Activated CD4-positive, CD25-positive, alpha-beta regulatory T cell treated with anti-CD3 and anti-CD28 coated beads, Interleukin-2, amount 50 U/mL, for 24 hours (primary cell): ENCODE measurements around the gene CATSPERZ.
A peak's percentile ranks its signal among the peaks of the same experiment; 100 is the strongest.

ENCODE experiments used
- ATAC-seq, 2 donors: fragments of 150-1000 bp; cut with Tn5 transposase; one replicate each; pipeline ENCODE4 v1.10.0; 2021; ENCODE audit warnings: mild to moderate bottlenecking in 1 of 2, moderate library complexity in 1 of 2

The CATSPERZ gene

GRCh38 chr11:64285885-64286800, 14.0 kb upstream of the CATSPERZ start:
- no peak for ATAC-seq

GRCh38 chr11:64286801-64287159, 13.4 kb upstream of the CATSPERZ start:
- no peak for ATAC-seq

DNA sequence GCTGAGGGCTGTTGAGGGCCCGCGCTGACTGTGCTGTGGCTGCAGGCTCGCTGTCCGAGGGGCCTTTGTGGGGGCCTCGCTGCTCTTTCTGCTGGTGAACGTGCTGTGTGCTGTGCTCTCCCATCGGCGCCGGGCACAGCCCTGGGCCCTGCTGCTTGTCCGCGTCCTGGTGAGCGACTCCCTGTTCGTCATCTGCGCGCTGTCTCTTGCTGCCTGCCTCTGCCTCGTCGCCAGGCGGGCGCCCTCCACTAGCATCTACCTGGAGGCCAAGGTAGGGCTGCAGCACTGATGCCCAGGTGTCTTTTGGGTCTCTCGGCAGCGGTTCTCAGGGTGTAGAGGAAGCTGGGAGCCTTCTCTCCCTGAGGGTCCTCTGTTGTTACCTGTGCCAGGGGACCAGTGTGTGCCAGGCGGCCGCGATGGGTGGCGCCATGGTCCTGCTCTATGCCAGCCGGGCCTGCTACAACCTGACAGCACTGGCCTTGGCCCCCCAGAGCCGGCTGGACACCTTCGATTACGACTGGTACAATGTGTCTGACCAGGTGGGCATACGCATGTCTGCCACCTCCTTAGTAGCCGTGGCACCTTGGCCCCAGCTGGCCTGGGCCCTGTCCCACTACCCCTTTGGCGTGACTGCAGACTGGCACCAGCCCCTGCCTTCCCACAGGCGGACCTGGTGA, 12.3 kb upstream of the CATSPERZ start:
- ATAC-seq: no peak

DNA sequence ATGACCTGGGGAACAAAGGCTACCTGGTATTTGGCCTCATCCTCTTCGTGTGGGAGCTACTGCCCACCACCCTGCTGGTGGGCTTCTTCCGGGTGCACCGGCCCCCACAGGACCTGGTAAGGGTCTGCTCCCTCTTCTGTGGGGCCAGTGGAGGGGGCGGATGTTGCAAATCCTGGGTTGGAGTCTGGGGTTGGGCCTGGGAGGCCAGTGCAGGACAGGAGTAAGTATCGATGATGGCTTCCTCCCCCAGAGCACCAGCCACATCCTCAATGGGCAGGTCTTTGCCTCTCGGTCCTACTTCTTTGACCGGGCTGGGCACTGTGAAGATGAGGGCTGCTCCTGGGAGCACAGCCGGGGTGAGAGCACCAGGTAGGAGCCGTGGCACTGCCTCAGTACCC, 11.8 kb upstream of the CATSPERZ start:
- no peak for ATAC-seq

DNA sequence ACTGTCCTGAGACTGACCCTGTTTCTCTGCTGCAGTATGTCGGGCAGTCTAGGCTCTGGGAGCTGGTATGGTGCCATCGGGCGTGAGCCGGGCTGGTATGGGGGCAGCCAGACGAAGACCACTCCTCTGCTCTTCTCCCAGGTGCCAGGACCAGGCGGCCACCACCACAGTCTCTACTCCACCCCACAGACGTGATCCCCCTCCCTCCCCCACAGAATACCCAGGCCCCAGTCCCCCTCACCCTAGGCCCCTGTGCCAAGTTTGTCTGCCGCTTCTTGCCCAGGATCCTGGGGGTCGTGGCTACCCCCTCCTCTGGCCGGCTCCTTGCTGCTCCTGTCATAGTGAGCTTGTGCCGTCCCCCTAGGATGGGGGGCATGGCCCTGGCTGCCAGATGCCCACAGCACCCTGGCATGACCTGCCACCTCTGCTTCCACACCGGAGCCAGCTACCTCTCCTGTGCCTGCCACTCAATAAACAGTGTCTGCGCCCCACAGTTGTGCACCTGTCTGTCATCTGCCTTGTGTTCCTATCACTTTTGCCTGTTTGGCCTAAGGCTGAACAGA, 11.1 kb upstream of the CATSPERZ start:
- ATAC-seq: no peak

DNA sequence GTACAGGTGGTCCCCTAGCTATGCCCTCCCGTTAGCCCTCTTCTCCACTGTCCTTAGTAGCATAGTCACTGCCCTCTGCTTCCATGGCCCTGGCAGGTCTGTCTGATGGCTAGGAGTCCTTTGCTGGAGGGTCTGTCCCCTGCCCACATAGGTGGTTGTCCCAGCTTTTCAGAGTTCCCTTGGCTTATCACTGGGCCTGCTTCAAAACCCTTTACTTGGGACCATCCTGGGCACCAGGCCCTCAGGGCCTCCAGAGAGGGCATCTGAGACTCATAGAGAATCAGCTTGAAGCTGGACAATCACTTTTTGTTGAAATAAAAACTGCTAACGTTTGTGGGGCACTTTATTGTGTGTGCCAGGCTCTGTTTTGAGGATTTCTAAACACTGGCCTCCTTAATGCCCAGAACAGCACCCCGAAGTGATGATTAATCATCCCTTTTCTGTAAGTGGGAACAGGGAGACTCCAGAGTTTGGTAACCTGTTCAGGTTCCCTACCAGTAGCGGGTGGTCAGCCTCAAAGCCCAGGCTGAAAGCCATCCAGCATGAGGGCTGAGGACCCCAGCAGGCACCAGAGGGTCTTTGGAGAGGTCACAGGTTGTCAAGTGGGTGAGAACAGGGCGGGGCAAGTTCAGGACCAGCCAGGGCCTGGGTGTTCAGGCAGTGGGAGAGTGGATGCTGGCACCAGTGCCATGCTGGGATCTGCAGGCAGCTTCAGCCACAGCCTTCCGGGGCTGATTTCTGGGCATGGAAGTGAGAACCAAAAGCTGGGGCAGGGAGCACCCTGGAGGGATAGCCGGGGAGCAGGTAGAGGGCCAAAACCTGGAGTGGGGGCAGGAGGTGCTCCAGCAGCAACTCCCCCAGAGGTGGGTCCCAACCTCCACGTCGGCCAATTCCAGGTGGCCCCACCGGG, 9.6 kb upstream of the CATSPERZ start:
- ATAC-seq: no peak

- ATAC-seq: no peak
These were observed 8.9 kb upstream of the CATSPERZ start, which contains the start of gene KCNK4 for GRCh38 chr11:64291262-64291751. KCNK4 (plus strand) TSS chr11:64291302; CDS start chr11:64293019, 1,717 bp downstream.

DNA sequence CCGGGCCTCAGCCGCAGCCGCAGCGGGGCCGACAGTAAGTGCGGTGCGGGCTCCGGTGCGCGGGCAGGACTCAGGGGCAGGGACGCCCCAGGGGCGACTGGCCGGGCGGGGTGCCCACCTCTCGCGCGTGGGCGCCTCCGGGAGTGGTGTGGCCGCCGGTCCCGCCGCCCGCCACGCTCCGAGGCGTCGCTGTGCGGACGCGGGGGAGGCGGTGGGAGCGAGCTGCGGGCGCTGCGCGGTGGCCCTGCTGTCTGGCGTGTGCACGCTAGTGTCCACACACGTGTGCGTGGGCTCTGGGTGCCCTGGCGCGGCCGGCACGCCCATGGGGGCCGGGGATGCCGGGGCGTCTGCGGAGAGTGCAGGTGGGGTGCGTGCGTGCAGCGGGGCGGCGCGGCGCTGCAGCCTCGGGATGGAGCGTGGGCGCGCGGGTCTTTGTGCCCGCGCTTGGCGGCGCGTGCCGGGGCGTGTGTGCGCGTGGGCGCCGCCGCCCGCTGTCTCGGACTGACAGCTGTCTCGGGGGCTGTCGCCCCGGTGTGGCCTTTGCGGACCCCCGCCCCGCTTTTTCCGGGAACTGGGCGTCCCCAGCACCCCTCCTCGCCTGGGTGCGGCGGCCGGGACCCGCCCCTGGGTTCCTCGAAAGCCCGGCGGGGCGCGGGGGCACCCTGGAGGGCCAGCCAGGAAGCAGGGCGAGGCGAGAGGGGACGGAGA, 8.3 kb upstream of the CATSPERZ start:
- ATAC-seq: peak; percentile 42 to 57

DNA sequence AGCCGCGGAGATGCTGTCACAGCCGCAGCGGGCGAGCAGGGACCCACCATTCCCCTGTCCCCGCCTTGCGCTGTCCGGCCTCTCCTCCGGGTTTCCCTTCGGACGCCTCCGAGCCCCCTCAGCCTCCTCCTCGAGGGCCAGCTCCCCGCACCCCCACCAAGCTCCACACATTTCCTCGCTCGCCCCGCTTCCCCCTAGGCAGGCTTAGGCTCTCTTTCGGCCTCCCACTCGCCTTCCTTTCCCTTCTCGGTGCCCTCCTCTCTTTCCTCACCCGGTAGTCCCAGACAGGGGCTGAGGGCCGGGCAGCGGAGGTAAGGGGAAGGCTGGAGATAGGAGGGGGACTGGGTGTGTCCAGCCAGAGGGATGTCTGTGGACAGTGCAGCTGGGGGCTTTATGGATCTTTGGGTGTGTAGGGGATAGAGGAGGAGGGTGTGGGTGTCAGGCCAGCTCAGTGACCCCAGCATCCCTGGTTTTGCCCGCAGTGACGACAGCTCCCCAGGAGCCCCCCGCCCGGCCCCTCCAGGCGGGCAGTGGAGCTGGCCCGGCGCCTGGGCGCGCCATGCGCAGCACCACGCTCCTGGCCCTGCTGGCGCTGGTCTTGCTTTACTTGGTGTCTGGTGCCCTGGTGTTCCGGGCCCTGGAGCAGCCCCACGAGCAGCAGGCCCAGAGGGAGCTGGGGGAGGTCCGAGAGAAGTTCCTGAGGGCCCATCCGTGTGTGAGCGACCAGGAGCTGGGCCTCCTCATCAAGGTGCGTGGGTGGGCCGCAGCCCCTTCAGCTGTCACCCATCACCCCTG, 7.5 kb upstream of the CATSPERZ start:
- no peak for ATAC-seq

GRCh38 chr11:64294774-64295173, 5.4 kb upstream of the CATSPERZ start:
- no peak for ATAC-seq

GRCh38 chr11:64295760-64296159, 4.4 kb upstream of the CATSPERZ start:
- ATAC-seq: no peak

DNA sequence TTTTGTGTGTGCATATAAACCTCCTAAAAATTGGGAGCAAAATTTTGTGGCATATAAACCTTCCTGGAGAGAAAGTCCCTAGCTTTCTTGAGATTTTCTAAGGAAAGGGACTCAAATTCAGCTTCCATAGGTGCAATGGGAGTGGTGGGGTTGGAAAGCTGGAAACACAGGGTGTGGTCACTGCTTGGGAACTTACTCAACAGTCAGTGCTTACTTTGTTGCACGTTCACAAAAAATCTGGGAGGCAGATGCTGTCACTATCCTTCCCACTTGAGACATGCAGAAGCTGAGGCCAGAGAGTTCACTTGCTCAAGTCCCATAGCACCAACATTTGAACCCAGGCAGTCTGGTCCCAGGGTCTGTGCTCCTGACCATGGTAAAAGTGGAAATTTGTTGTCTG, 3.9 kb upstream of the CATSPERZ start:
- ATAC-seq: no peak

DNA sequence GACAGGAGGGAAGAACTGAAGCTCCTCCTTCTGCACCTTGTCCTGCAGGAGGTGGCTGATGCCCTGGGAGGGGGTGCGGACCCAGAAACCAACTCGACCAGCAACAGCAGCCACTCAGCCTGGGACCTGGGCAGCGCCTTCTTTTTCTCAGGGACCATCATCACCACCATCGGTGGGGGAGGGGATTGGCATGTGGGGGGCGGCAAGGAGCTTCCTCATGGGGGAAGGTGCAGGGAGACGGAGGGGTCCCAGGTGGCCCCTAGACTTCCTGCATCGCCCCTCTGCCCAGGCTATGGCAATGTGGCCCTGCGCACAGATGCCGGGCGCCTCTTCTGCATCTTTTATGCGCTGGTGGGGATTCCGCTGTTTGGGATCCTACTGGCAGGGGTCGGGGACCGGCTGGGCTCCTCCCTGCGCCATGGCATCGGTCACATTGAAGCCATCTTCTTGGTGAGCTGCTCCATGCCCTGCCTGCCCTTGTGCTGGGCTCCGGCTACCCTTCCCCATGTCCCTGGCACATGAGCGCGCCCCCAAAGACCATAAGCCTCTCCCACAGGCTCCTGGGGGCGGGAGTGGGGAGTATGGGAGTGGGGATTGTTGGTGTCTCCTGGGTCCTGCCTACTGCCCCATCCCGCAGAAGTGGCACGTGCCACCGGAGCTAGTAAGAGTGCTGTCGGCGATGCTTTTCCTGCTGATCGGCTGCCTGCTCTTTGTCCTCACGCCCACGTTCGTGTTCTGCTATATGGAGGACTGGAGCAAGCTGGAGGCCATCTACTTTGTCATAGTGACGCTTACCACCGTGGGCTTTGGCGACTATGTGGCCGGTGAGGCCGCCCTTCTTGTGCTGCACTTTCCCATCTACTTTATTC, 3.1 kb upstream of the CATSPERZ start:
- no peak for ATAC-seq

DNA sequence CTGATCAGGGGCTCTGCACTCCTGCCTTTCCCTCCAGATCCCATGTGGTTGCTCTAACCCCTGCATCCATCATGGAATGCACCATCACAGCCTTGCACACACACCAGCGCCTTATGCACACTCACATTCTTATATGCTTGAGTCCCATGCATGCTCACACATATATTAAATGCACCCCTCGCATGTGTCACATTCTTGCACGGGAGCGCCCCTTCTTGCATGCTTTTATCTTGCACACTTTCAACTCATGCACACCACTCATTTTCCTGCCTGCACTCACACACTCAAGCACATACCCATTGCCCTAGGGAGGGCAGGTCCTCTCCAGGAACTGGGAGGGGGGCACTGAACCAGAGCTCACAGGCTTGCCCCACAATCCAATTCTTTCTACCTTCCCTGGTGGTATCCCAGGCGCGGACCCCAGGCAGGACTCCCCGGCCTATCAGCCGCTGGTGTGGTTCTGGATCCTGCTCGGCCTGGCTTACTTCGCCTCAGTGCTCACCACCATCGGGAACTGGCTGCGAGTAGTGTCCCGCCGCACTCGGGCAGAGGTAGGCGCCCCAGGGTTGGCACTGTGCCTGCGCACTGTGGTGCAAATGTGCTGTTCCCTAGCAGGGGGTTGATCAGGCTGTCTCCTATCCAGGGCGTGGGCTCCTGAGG, 2.3 kb upstream of the CATSPERZ start:
- no peak for ATAC-seq

DNA sequence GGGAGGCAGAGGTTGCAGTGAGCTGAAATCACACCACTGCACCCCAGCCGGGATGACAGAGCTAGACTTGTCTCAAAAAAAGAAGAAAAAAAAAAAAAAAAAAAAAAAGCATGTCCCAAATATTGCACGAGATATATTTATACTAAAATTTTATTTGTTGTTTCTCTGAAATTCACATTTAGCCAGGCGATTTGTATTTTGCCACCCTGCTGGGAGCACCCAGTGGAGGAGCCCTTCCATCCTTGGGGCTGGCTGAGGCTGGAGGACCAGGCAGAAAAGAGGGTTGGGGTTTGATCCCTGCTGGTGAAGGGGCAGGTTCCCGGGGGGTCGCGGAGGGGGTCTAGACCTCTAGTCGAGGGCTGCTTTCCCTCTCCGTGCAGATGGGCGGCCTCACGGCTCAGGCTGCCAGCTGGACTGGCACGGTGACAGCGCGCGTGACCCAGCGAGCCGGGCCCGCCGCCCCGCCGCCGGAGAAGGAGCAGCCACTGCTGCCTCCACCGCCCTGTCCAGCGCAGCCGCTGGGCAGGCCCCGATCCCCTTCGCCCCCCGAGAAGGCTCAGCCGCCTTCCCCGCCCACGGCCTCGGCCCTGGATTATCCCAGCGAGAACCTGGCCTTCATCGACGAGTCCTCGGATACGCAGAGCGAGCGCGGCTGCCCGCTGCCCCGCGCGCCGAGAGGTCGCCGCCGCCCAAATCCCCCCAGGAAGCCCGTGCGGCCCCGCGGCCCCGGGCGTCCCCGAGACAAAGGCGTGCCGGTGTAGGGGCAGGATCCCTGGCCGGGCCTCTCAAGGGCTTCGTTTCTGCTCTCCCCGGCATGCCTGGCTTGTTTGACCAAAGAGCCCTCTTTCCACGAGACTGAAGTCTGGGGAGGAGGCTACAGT, 952 bp upstream of the CATSPERZ start:
- no peak for ATAC-seq

DNA sequence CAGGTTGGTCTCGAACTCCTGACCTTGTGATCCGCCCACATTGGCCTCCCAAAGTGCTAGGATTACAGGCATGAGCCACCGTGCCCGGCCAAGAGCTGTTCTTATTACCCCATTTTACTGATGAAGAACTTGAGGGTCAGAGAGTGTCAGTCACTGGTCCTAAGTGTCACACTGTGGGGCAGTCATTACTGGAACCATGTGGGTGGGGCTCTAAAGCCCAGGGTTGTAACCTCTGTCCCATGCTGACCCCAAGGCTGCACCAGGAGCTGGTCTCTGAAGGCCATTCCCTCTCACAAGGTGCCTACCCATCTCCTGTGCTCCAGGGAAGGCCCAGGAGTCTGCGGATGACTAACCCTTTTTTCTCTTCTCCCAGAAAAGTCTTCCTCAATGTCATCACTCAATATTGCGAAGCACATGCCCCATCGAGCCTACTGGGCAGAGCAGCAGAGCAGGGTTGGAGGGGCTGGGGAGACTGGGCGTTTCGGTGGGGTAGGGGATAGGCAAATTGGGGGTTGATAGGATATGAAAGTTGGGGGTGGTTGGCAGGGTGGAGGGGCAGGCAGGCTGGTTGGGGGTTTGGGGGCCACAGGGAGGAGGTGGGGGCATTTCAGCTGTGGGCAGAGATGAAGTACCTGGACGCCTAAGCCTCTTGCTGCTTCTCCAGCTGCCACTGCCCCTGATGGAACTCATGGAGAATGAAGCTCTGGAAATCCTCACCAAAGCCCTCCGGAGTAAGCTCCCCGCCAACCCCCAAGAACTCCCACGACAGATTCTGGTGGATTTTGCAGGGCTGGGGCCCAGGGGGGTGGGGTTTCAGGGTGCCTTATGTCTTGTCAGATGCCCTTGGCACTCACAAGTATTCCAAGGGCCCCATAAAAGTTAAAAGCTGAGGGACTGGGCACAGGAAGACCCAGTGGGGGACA, 3.2 kb downstream of the CATSPERZ start:
- no peak for ATAC-seq

DNA sequence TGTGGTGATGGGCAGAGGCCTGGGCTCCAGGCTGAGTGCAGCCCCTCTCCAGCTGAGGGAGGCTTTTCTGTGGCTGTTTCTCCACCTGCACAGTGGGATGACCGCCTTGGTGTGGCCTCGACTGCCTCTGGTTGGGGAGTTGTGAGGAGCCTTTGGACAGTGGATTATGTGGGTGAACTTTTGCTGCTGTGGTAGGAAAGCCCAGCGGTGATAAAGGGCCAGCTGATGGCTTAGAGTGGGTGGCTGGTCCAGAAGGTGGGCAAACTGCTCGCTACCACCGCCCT, 3.8 kb downstream of the CATSPERZ start:
- no peak for ATAC-seq
